Stimulated activated CD4-positive, alpha-beta T cell treated with anti-CD3 and anti-CD28 coated beads, Interleukin-15, amount 100 ng/mL, for 1 hour (primary cell): ENCODE data around the gene RBM20.
"Not testable (repeated sequence)": the region's sequence is repeated elsewhere in the genome, so short reads cannot be mapped to it uniquely, and the experiment has no call there.

ENCODE experiments used
- DNase-seq, 2 donors: peaks; one replicate each; pipeline ENCODE4 v3.0.0-alpha.2; 2020; ENCODE audit warnings: low read depth in 1 of 2, low spot score in 1 of 2

RBM20 gene

GRCh38 chr10:110647136-110647430 lies 2.9 kb downstream of the RBM20 start:
- no peak for DNase-seq

- no peak for DNase-seq
These were observed 4.7 kb downstream of the RBM20 start for GRCh38 chr10:110648692-110649346.

DNA sequence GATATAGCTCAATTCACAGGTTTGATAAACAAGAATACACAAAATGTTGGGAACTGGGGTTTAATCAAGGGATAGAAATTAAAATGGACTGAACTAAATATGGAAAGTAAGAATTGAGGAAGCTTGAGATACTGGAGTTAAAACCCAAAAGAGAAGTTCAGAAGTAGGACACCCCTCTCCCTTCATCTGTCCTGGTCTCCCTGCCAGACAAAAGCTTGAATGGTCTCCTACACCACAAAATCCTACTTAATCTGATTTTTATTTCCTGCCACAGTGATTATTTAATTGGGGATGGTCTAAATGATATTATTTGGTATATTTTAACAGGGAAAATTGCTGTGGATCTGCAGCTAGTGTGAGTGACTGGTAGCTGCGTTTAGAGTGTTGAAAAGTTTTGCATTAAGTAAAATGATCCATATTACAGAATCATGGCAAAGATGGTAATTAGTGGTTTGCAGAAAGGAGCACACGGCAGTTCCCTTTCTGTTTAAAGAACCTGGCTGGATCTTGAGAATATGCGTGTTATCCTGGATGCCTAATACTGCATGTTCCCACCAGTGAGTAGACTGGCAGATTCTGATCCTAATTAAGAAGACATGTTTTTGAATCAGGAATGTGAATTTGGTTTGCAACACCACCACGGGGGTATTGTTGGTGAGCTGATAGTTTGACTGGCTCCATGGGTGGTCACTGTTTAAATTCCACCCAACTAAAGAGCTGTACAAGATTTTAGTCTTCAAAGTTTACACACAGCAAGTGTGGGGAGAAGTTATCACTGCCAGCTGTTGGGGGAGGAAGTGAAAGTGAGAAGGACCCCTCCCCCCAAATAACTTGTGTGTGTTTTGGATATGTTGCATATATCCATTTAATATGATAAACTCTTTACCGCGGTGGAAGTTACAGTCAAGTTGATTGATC lies 5.5 kb downstream of the RBM20 start:
- DNase-seq, result no peak

DNA sequence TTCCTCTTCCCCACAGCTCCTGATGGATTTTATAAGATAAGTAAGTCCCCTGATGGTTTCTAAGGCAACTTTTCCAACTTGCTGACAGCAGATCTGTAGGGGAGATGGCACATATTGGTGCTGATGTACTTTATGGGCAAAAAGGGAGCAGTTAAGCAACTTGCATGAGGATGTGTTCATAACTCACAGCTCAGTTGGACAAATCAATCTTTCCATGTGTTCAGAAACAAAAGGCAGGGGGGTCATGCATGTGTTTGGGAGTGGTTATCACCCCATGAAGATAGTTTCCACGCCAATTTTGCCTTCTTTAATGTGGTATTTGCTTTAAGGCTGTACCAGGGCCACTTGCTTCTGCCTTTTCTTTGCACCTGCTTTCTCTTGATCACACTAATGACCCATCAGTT lies 6.1 kb downstream of the RBM20 start:
- no peak for DNase-seq

DNA sequence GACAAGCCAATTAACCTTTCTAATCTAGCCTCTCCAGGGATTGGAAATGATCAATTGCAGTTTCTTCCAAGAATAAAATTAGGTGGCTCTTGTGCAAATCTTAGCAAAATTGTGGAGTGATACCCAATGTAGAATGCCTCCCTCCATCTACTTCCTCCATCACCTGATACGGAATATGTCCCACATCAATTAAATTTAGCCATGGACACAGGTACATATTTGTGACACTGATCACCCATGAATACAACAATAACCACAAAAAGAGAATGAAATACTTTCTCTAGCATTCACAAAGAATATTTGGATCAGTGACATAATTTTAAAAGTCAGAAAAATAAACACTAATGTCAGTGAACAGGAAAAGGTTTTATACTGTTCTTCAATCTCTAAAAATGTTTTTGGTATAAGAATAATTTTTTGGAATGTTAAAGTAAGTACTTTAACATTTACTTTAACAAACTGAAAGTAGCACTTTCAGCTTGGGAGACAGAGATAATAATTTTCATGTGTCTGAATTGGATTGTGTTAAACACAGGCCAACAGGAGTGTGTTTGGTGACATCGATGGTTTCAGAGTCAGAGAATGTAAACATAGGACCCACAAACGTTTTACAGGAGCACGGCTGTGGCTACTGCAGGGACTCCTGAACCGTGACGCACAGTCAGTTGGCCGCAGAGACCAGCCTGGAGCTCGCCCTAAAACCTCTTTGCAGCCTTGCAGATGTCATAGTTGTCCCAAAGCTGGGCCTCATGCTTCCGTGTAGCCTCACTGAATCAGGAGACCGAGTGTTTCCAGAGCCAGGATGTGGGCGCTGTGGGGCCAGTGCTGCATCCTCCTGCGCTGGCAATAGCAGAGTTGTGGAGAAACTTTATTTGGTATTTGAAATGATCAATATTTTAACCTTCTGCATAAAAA lies 7.2 kb downstream of the RBM20 start:
- no peak for DNase-seq

DNA sequence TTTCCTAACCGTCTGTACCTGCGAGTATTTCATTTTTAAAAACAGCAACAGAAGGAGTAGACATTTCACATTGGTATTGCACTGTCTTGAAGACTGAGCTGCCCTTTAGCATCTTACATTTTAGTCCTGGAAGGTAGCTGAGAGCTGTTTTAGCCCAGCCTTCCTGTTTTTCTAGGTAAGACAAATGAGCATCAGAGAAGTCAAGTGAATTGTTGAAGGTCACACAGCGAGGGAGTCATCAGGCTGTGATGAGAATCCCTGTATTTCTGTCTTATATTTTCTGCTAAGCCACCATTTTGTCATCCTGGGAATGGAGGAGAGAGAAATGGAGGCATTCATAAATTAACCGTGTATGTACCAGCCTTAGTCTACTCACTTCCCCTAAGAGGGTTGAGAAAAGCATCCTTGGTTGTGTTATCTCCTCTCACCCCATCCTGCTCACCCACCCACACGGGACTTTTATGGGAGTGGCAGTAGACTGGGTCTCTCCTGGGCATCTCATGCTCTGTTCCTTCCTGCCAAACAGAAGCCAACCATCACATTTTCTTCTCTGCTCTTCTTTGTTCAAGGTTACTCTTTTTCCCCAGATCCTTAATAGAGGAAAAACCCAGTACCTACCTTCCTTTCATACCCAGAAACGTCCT lies 8.5 kb downstream of the RBM20 start:
- no peak for DNase-seq

- no peak for DNase-seq
These were observed 11.2 kb downstream of the RBM20 start for GRCh38 chr10:110655320-110655719.

DNA sequence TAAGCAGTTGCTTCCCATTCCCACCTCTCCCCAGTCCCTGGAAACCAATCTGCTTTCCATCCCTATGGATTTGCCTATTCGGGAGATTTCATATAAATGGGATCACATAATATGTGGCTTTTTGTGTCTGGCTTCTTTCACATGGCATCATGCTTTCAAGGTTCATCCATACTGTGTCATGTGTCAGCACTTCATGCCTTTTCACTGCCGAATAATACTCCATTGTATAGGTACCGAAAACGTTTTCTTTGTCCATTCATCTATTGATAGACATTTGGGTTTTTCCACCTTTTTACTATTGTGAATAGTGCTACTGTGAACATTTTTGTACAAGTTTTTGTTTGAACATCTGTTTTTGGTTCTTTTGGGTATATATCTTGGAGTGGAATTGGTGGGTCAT lies 12.5 kb downstream of the RBM20 start:
- DNase-seq, result no peak

DNA sequence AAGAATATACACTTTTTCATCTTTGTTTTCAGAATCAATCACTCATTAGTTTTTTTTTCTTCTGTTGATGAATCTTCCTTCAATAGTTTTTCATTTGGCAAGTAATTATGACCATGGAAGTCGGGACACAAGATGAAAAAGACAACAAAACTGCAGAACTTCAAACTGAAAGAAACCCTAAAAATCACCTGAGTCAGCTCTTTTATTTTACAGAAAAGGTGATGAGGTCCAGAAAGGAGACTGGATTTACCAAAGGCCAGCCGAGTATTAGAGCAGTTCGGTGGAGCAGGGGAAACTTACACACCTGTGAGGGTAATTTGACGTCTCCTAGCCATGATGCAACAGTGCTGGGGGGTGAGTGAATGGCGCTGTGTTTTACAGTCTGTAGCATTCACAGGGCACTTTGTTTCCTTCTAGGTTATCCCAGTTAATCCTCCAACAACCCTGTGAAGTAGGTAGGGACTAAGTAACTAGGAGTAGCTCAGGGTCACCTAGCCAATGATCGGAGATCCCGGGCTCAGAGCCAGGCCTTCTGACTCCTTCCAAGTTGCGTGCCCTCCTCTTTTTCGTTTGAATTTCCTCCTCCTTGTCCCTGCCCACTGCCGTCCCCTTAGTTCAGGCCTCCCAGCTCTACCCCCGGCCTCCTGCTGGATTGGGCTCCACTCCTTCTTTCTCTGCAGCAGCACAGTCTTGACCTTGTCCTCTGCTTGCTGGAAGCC lies 14.0 kb downstream of the RBM20 start:
- no peak for DNase-seq

GRCh38 chr10:110659558-110659957 lies 15.4 kb downstream of the RBM20 start:
- no peak for DNase-seq

DNA sequence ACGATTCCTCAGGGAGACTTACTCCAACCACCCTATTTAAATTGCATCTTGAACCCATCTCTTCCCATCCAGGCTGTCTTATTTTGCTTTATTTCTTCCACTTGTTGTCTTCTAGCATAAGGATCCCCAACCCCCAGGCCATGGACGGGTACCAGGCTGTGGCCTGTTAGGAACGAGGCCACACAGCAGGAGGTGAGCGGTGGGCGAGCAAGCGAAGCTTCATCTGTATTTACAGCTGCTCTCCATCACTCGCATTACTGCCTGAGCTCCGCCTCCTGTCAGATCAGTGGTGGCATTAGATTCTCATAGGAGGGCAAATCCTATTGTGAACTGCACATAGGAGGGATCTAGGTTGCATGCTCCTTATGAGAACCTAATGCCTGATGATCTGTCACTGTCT lies 16.2 kb downstream of the RBM20 start:
- not testable (repeated sequence) for DNase-seq

DNA sequence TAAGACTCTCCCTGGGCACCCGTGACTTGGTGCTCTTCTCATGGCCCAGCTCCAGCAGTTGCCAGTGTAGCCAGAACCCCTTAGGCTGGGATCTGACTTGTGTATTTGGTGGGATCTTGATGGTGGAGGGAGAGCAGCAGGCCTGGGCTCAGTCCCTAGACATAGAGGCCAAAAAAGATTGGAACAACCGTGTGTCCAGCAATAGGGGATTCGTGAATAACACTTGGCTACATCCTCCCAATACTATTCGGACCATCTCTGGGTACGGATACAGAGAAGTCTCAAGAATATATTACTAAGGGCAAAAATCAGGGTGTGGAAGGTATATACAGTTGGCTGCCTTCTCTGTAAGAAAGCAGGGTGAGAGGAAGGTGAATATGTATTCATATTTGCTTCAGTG lies 17.2 kb downstream of the RBM20 start:
- DNase-seq, result no peak

- no peak for DNase-seq
These were observed 20.6 kb downstream of the RBM20 start for GRCh38 chr10:110664483-110665420.

DNA sequence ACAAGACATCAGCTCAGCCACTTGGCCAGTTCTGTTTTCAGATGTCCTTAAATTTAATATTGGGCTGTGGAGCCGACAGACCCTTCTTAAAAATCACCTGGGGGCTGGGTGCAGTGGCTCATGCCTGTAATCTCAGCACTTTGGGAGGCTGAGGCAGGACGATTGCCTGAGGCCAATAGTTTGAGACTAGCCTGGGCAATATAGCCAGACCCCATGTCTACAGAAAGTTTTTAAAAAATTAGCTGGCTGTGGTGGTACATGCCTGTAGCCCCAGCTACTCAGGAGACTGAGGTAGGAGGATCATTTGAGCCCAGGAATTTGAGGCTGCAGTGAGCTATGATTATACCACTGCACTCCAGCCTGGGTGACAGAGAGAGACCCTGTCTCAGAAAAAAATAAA lies 22.1 kb downstream of the RBM20 start:
- DNase-seq, result not testable (repeated sequence)

GRCh38 chr10:110666673-110667072 lies 22.5 kb downstream of the RBM20 start:
- DNase-seq, result no peak

DNA sequence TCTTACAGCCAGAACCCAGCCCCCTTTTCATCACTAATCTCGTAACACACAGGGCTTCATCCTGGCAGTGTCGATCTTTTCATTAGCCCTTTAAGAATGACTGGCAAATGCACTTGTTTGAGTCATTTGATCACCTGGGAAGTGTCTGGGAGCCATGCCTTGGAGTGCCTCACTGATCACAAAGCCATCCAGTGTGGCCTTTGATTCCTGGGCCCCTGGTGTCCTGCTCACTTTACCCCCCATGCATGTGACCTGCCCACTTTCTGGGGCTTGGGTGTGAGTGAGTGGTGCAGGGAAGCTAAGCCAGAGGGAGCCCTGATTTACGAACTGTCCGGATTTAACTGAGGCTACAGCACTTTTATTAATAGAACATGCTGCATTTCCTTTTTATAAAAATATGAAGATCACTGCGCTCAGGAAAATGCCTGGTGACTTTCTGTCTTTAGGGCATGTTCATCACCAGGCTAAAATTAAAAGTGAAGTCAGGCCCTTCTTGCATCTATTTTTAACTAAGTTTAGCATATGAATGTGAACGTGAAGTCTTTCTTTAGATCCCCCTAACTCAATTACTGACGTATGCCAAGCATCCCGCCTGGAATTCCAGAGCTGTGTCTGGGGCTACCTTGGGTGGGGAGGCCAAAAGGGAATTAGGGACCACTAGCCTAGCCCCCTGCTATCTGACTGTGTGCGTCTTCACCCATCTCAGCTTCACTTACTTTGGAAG lies 23.6 kb downstream of the RBM20 start:
- DNase-seq, result no peak

DNA sequence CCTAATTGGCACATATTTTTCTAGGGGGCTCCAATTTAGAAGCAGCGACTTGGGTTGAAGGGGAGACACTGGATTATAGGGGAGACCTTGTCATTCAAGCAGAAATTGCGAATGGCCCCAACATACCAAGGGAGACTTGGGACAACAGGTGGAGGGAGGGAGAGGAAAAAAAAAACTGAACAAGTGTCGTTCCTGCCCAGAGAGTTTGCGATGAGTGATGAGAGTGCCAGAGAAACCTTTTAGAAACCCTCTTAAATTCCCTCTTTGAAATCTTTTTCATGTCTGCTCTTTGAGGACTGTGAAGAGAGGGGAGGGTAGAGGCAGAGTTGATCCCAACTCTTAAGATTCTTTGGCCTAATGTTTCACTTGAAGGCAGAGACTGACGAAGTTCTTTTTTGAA lies 24.3 kb downstream of the RBM20 start:
- DNase-seq, result no peak

GRCh38 chr10:110670335-110670734 lies 26.2 kb downstream of the RBM20 start:
- no peak for DNase-seq
